ENCODE data around the gene CHN2.

DNA sequence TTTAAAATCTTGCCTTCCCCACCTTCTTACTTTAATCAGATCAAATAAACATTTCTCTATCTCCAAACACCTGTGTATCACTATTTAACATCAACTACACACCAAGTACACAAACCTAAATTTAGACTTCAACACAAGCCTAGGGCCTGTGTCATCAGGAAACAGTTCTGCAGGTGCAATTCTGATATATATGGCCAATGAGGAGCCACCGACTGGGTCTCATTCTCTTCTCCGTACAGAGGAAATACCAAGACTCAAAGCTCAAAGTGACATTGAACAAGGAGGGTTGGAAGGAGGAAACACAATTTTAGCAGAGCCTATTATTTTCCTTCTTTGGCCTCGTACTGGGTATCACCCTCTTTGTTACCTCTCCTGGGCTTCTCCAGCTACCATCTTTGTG is 216.4 kb downstream of the CHN2 start:
- TF ChIP-seq ZNF70 (CRISPR knock-in tag; IDR thresholded peaks at IDR 0.05) (no peak), ZFP30 (CRISPR knock-in tag; IDR thresholded peaks at IDR 0.05) (no peak), ZFP3 (CRISPR knock-in tag; IDR thresholded peaks at IDR 0.05) (no peak), PPARA (CRISPR knock-in tag; IDR thresholded peaks at IDR 0.05; ENCODE audit: borderline replicate concordance) (no peak), GLIS3 (CRISPR knock-in tag; IDR thresholded peaks at IDR 0.05) (no peak), TSHZ2 (CRISPR knock-in tag; IDR thresholded peaks at IDR 0.05) (no peak), ARNTL (CRISPR knock-in tag; IDR thresholded peaks at IDR 0.05; ENCODE audit: borderline replicate concordance, low read depth) (no peak), CSDC2 (CRISPR knock-in tag; IDR thresholded peaks at IDR 0.05) (no peak), BACH2 (CRISPR knock-in tag; IDR thresholded peaks at IDR 0.05; ENCODE audit: borderline replicate concordance) (no peak), ZNF8 (CRISPR knock-in tag; IDR thresholded peaks at IDR 0.05) (no peak), ISL1 (CRISPR knock-in tag; IDR thresholded peaks at IDR 0.05) (no peak), ZC3H10 (CRISPR knock-in tag; IDR thresholded peaks at IDR 0.05) (no peak), CSRNP3 (CRISPR knock-in tag; IDR thresholded peaks at IDR 0.05) (no peak), PATZ1 (CRISPR knock-in tag; IDR thresholded peaks at IDR 0.05; ENCODE audit: borderline replicate concordance) (no peak)

All from SK-N-SH treated with all-trans-retinoic acid at 6 μM for 48 hours (cell line).